Activated CD8-positive, alpha-beta memory T cell treated with anti-CD3 and anti-CD28 coated beads for 4 hours (primary cell): ENCODE data around the gene CIITA.

Experiments used
- DNase-seq, 2 donors: peaks; one replicate each; pipeline ENCODE4 v3.0.0-alpha.2; 2020; ENCODE audit warnings: low read depth in 2 of 2

Gene CIITA

GRCh38 chr16:10878644-10879501, 1.9 kb downstream of the CIITA start:
- DNase-seq = no peak

GRCh38 chr16:10879681-10880589, 2.9 kb downstream of the CIITA start:
- no peak for DNase-seq

GRCh38 chr16:10880594-10881452, 3.8 kb downstream of the CIITA start:
- no peak for DNase-seq

GRCh38 chr16:10881479-10882030, 4.6 kb downstream of the CIITA start:
- DNase-seq = no peak

- no peak for DNase-seq
These were observed 6.0 kb downstream of the CIITA start for GRCh38 chr16:10883004-10883403.

- DNase-seq = no peak
These were observed 8.2 kb downstream of the CIITA start for GRCh38 chr16:10885246-10885645.

- DNase-seq = no peak
These were observed 11.4 kb downstream of the CIITA start for GRCh38 chr16:10888320-10888937.

GRCh38 chr16:10889855-10890254, 12.9 kb downstream of the CIITA start:
- DNase-seq = no peak

GRCh38 chr16:10892782-10893318, 15.8 kb downstream of the CIITA start:
- DNase-seq = no peak

- DNase-seq = no peak
These were observed 18.3 kb downstream of the CIITA start for GRCh38 chr16:10895053-10895946.

GRCh38 chr16:10896165-10896564, 19.2 kb downstream of the CIITA start:
- no peak for DNase-seq

- no peak for DNase-seq
These were observed 19.7 kb downstream of the CIITA start for GRCh38 chr16:10896723-10897122.

- no peak for DNase-seq
These were observed 20.1 kb downstream of the CIITA start for GRCh38 chr16:10897134-10897533.

- no peak for DNase-seq
These were observed 26.0 kb downstream of the CIITA start for GRCh38 chr16:10902999-10903398.

- DNase-seq = no peak
These were observed 29.5 kb downstream of the CIITA start for GRCh38 chr16:10906482-10906881.

GRCh38 chr16:10906914-10907756, 30.1 kb downstream of the CIITA start:
- DNase-seq = no peak

GRCh38 chr16:10907757-10908045, 30.7 kb downstream of the CIITA start:
- no peak for DNase-seq

GRCh38 chr16:10911267-10911666, 34.3 kb downstream of the CIITA start:
- DNase-seq = no peak

- DNase-seq = no peak
These were observed 39.5 kb downstream of the CIITA start for GRCh38 chr16:10916534-10916933.
